ENCODE results near the gene ANXA8.

ANXA8 gene

DNA sequence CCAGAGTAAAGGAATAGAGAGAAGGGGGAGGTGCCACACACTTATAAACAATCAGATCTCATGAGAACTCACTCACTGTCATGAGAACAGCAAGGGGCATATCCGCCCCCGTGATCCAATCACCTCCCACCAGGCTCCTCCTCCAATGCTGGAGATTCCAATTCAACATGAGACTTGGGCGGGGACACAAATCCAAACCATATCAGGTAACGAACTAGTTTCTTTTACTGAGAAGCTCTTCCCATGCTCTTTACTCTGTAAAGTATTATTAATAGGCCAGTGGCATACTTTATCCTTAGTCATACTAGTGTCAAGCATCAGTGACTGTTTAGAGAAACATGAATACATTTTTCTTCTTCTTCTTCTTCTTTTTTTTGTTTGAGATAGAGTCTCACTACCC, 60.4 kb downstream of the ANXA8 start:
- Histone ChIP-seq H3K4me1 (ENCODE audit: insufficient read depth, insufficient read length) (peaks cover 12% of the 10 kb centered on the region), H3K9me3 (ENCODE audit: insufficient read depth, low read length) (no peaks in the 10 kb centered on the region), H3K9ac (ENCODE audit: insufficient read length, low read depth) (no peak overlapping the region), H3K4me3 (ENCODE audit: insufficient read length, low read depth) (no peak overlapping the region), H3K27me3 (ENCODE audit: insufficient read depth, insufficient read length) (no peaks in the 10 kb centered on the region), H3K36me3 (ENCODE audit: insufficient read depth, insufficient read length, low read length) (no peaks in the 10 kb centered on the region)
- no peak for DNase-seq (ENCODE audit: low read depth, low spot score)
- no peak for TF ChIP-seq SUZ12 (IDR thresholded peaks at IDR 0.05; ENCODE audit: extremely low read depth, insufficient read depth, insufficient read length)
- TF ChIP-seq YY1 (IDR thresholded peaks at IDR 0.05; ENCODE audit: insufficient read depth, insufficient read length) = no peak
- no peak for TF ChIP-seq ZNF274 (IDR thresholded peaks at IDR 0.05; ENCODE audit: low read depth, low read length)

DNA sequence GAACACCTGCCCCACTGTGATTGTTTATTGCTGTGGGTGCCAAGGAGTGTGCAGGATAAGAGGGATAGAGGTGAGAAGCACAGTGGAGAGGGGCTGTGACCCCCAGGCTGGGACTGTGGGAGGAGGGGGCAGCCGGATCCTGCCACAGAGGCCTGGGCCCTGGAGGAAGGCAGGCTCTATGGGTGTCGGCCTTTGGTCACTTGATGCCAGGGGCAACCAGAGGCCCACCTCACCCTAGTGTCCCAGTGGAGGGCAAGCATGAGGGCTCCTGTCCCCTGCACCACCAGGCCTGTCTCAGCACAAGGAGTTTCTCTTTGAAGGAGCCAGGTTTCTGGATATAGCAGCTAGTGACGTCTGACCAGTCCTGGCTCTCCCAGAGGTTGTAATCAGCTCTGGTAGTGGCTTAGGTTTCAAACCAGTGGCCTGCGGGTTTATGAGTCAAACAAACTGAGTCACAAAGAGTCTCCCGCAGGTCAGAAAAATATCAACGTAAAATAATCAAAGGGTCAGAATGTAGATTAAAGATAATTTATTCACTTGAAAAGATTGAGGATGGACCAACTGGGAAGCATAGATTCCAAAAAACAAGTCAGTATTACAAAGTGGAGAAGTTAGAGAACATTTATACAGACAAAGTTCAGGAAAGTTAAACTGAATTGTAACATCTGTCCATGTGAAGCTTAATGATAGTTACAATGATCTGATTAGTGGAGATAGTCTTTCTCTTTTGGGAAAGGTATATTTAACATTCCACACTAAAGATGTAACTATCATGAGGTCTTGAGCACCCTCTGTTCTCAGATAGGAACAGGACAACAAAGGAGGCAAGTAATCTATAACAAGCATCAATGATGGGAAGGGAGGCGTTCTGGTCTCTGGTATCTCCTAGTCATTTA, 62.6 kb downstream of the ANXA8 start:
- TF ChIP-seq ZNF274 (IDR thresholded peaks at IDR 0.05; ENCODE audit: low read depth, low read length) (no peak), SUZ12 (IDR thresholded peaks at IDR 0.05; ENCODE audit: extremely low read depth, insufficient read depth, insufficient read length) (no peak), YY1 (IDR thresholded peaks at IDR 0.05; ENCODE audit: insufficient read depth, insufficient read length) (no peak)
- H3K4me3 ChIP-seq (ENCODE audit: insufficient read length, low read depth) = no peak overlapping the region
- no peaks in the 10 kb centered on the region for H3K9me3 ChIP-seq (ENCODE audit: insufficient read depth, low read length)
- H3K9ac ChIP-seq (ENCODE audit: insufficient read length, low read depth) = peak overlapping the region; percentile 21
- peaks cover 12% of the 10 kb centered on the region for H3K4me1 ChIP-seq (ENCODE audit: insufficient read depth, insufficient read length)
- DNase-seq (ENCODE audit: low read depth, low spot score) = no peak
- H3K27me3 ChIP-seq (ENCODE audit: insufficient read depth, insufficient read length) = no peaks in the 10 kb centered on the region
- H3K36me3 ChIP-seq (ENCODE audit: insufficient read depth, insufficient read length, low read length) = no peaks in the 10 kb centered on the region

DNA sequence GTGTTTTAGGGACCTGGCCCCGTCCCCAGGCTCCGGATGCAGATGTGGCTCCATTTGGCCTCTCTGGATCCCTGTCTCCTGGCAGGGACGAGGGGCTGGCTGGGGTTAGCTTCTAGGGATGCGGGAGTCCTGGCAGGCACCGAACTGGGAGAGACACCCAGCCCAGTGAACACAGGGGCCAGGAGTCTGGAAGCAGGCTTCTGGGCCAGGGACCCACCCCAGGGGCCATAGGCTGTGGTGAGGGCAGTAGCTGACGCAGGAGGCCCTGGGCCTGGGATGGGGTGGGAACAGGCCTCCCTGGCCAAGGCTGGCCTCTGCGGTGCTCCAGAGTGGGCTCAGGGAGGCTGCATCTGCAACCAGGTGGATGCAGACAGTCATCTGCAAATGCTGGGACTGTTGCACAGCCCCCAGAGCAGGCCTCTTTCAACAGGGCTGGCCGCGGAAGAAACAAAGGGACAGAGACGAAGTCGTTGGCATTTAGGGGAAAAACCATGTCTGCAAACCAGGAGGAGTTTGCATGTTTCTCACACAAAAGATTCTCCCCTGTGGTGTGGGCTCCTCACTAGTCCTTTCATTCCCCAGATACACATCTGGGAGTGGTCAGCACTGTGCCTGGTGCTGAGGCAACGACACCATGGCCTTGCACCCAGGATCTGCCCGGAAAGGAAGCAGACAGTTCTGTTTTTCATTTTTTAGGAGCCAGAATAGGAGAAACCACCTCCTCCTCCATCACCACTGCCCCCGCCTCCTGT, 63.4 kb downstream of the ANXA8 start:
- peaks cover 12% of the 10 kb centered on the region for H3K4me1 ChIP-seq (ENCODE audit: insufficient read depth, insufficient read length)
- no peaks in the 10 kb centered on the region for H3K36me3 ChIP-seq (ENCODE audit: insufficient read depth, insufficient read length, low read length)
- H3K9ac ChIP-seq (ENCODE audit: insufficient read length, low read depth) = peak overlapping the region; percentile 21
- H3K9me3 ChIP-seq (ENCODE audit: insufficient read depth, low read length) = no peaks in the 10 kb centered on the region
- no peak overlapping the region for H3K4me3 ChIP-seq (ENCODE audit: insufficient read length, low read depth)
- DNase-seq (ENCODE audit: low read depth, low spot score) = no peak
- TF ChIP-seq ZNF274 (IDR thresholded peaks at IDR 0.05; ENCODE audit: low read depth, low read length) (no peak), YY1 (IDR thresholded peaks at IDR 0.05; ENCODE audit: insufficient read depth, insufficient read length) (no peak), SUZ12 (IDR thresholded peaks at IDR 0.05; ENCODE audit: extremely low read depth, insufficient read depth, insufficient read length) (no peak)
- H3K27me3 ChIP-seq (ENCODE audit: insufficient read depth, insufficient read length) = no peaks in the 10 kb centered on the region

DNA sequence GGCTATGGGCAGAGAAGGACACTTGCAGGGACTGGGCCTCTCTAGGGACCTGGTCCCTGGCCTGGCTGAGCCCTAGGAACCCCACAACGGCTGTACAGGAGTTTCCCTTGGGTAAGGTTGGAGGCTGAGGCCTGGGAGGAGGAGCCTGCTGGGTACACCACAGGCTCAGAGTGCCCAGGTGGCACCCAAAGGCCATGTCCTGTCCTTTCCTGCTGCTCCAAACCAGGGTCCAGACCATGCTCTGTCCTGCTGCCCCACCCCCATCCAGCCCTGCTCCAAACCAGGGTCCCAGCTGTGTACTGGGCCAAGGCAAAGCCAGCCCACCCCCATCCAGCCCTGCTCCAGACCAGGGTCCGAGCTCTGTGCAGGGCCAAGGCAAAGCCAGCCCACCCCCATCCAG, 64.5 kb downstream of the ANXA8 start:
- Histone ChIP-seq H3K27me3 (ENCODE audit: insufficient read depth, insufficient read length) (no peaks in the 10 kb centered on the region), H3K9me3 (ENCODE audit: insufficient read depth, low read length) (no peaks in the 10 kb centered on the region)
- TF ChIP-seq SUZ12 (IDR thresholded peaks at IDR 0.05; ENCODE audit: extremely low read depth, insufficient read depth, insufficient read length) = no peak
- TF ChIP-seq ZNF274 (IDR thresholded peaks at IDR 0.05; ENCODE audit: low read depth, low read length) = no peak
- no peak for TF ChIP-seq YY1 (IDR thresholded peaks at IDR 0.05; ENCODE audit: insufficient read depth, insufficient read length)

DNA sequence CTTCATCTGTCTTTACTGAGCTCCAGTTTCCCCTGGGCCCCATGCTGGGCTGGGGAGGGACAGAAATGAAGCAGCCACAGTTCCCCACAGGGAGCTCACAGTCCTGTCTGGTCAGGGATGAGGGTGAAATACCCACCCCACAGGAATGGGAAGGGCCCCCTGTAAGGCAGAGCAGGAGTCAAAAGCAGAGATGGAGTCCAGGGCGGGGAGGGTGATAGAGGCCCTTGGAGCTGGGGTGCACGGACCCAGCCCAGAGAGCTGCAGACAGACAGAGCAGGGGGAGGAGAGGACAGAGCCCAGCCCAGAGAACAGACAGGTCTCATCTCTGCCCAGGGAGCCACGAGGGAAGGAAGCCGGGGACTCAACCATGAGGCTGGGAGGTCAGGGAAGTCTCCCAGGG, 64.9 kb downstream of the ANXA8 start:
- H3K4me3 ChIP-seq (ENCODE audit: insufficient read length, low read depth) = no peak overlapping the region
- H3K9ac ChIP-seq (ENCODE audit: insufficient read length, low read depth) = no peak overlapping the region
- H3K9me3 ChIP-seq (ENCODE audit: insufficient read depth, low read length) = no peaks in the 10 kb centered on the region
- no peaks in the 10 kb centered on the region for H3K27me3 ChIP-seq (ENCODE audit: insufficient read depth, insufficient read length)
- no peaks in the 10 kb centered on the region for H3K36me3 ChIP-seq (ENCODE audit: insufficient read depth, insufficient read length, low read length)
- TF ChIP-seq SUZ12 (IDR thresholded peaks at IDR 0.05; ENCODE audit: extremely low read depth, insufficient read depth, insufficient read length) = no peak
- TF ChIP-seq YY1 (IDR thresholded peaks at IDR 0.05; ENCODE audit: insufficient read depth, insufficient read length) = no peak
- TF ChIP-seq ZNF274 (IDR thresholded peaks at IDR 0.05; ENCODE audit: low read depth, low read length) = no peak
- peaks cover 12% of the 10 kb centered on the region for H3K4me1 ChIP-seq (ENCODE audit: insufficient read depth, insufficient read length)
- no peak for DNase-seq (ENCODE audit: low read depth, low spot score)

More for the DNA sequence above, 64.5 kb downstream of the ANXA8 start:
- Histone ChIP-seq H3K36me3 (ENCODE audit: insufficient read depth, insufficient read length, low read length) (no peaks in the 10 kb centered on the region), H3K4me1 (ENCODE audit: insufficient read depth, insufficient read length) (peaks cover 12% of the 10 kb centered on the region), H3K9ac (ENCODE audit: insufficient read length, low read depth) (no peak overlapping the region), H3K4me3 (ENCODE audit: insufficient read length, low read depth) (no peak overlapping the region)
- DNase-seq (ENCODE audit: low read depth, low spot score) = no peak

DNA sequence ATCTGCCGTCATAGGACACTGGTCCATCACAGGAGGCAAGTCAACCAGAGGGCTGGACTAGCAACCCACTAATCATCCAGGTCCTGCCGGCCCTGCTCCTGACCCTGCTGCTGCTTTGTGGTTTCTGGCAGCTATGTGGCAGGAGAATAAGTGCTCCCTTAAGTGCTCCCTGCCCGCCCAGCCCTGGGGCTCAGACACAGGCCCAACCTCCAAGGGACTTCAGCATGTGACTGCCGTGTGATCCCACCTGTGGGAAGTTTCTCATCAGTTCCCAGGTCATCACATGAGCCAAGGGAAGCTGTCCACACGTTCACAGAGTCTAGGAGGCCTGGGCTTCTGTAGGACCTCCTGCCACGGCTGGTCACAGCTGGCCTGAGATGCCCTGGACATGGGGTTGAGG, 65.6 kb downstream of the ANXA8 start:
- no peak overlapping the region for H3K9ac ChIP-seq (ENCODE audit: insufficient read length, low read depth)

More for the DNA sequence above, 65.6 kb downstream of the ANXA8 start:
- no peaks in the 10 kb centered on the region for H3K36me3 ChIP-seq (ENCODE audit: insufficient read depth, insufficient read length, low read length)
- TF ChIP-seq ZNF274 (IDR thresholded peaks at IDR 0.05; ENCODE audit: low read depth, low read length) = no peak
- TF ChIP-seq YY1 (IDR thresholded peaks at IDR 0.05; ENCODE audit: insufficient read depth, insufficient read length) = no peak
- TF ChIP-seq SUZ12 (IDR thresholded peaks at IDR 0.05; ENCODE audit: extremely low read depth, insufficient read depth, insufficient read length) = no peak
- H3K9me3 ChIP-seq (ENCODE audit: insufficient read depth, low read length) = no peaks in the 10 kb centered on the region
- no peak overlapping the region for H3K4me3 ChIP-seq (ENCODE audit: insufficient read length, low read depth)
- no peak for DNase-seq (ENCODE audit: low read depth, low spot score)
- peaks cover 12% of the 10 kb centered on the region for H3K4me1 ChIP-seq (ENCODE audit: insufficient read depth, insufficient read length)
- H3K27me3 ChIP-seq (ENCODE audit: insufficient read depth, insufficient read length) = no peaks in the 10 kb centered on the region
